HUES6 (cell line): ENCODE results near the gene MYO16.

Experiments
- H3K27ac ChIP-seq: 2 replicates; pipeline ENCODE4 v1.7.0; 2013; ENCODE audit warnings: low read depth, mild to moderate bottlenecking, low read length, inconsistent platforms
- H3K27me3 ChIP-seq: 2 replicates; pipeline ENCODE4 v1.6.1; 2013; ENCODE audit warnings: low read length; ENCODE audit not compliant: control insufficient read depth, insufficient read depth
- H3K36me3 ChIP-seq: 2 replicates; pipeline ENCODE4 v1.6.1; 2013; ENCODE audit warnings: low read length; ENCODE audit not compliant: control insufficient read depth, insufficient read depth
- H3K4me1 ChIP-seq: 2 replicates; pipeline ENCODE4 v1.6.1; 2013; ENCODE audit warnings: low read length; ENCODE audit not compliant: control insufficient read depth, insufficient read depth
- H3K4me3 ChIP-seq: 2 replicates; pipeline ENCODE4 v1.5.1; 2013; ENCODE audit warnings: low read depth, low read length
- H3K9ac ChIP-seq: one replicate; pipeline ENCODE4 v1.6.1; 2013; ENCODE audit warnings: mild to moderate bottlenecking, low read length
- H3K9me3 ChIP-seq: 2 replicates; pipeline ENCODE4 v1.6.1; 2013; ENCODE audit warnings: low read depth, low read length; ENCODE audit not compliant: control insufficient read depth, insufficient read depth

MYO16 gene

DNA sequence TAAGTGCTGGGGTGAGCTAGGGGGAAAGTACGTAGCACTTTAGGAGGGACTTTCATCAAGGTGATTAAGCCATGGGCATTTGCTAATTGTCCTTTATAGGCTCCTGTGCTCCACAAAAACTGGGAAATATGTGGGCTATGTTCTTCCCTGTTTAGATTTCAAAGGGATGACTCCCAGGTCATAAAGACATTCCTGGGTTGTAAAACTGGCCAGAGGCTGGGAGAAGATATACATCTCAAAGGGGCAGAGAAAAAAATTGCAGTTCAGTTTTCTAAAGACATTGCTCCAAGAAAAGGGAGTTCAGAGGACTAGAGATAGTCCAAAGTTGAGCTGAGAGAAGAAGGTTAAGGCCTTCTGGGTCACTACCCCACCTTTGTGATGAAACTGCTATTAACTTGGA lies 204.8 kb downstream of the MYO16 start:
- Histone ChIP-seq H3K36me3 (no peaks in the 10 kb centered on the region), H3K4me3 (no peak overlapping the region), H3K9ac (no peak overlapping the region), H3K27me3 (no peaks in the 10 kb centered on the region), H3K4me1 (no peaks in the 10 kb centered on the region), H3K9me3 (peaks cover 18% of the 10 kb centered on the region), H3K27ac (no peak overlapping the region)

DNA sequence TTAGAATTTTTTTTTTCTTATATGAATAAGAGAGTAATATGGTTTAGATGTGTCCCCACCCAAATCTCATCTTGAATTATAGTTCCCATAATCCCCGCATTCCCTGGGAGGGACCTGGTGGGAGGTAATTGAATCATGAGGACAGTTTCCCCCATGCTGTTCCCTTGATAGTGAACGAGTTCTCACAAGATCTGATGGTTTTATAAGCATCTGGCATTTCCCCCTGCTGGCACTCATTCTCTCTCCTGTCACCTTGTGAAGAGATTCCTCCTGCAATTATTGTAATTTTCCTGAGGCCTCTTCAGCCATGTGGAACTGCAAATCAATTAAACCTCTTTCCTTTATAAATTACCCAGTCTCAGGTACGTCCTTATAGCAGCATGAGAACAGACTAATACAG lies 205.7 kb downstream of the MYO16 start:
- peaks cover 14% of the 10 kb centered on the region for H3K9me3 ChIP-seq
- H3K9ac ChIP-seq: no peak overlapping the region
- H3K27me3 ChIP-seq: no peaks in the 10 kb centered on the region
- no peak overlapping the region for H3K4me3 ChIP-seq
- no peak overlapping the region for H3K27ac ChIP-seq
- no peaks in the 10 kb centered on the region for H3K36me3 ChIP-seq
- no peaks in the 10 kb centered on the region for H3K4me1 ChIP-seq

DNA sequence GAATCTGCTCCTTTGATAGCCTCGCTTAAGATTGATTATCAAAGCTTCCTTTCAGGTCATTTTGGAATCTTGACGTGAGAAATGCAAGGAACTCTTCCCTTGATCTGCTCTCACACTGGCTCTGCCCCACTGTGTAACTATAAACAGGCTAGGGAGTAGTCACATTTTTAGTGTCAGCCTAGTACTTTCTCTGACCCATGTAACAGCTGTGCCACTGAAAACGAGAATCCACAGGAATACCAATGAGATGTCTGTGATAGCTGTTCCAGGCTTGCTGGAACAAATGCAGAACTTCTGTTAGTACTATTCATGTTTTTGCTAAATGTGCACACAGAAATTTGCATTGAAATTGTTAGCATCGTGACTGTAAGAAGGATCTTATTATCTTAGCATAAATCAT lies 221.3 kb downstream of the MYO16 start:
- Histone ChIP-seq H3K36me3 (no peaks in the 10 kb centered on the region), H3K27me3 (no peaks in the 10 kb centered on the region), H3K4me1 (peaks cover 8% of the 10 kb centered on the region), H3K4me3 (no peak overlapping the region), H3K9me3 (no peaks in the 10 kb centered on the region), H3K27ac (no peak overlapping the region), H3K9ac (no peak overlapping the region)

DNA sequence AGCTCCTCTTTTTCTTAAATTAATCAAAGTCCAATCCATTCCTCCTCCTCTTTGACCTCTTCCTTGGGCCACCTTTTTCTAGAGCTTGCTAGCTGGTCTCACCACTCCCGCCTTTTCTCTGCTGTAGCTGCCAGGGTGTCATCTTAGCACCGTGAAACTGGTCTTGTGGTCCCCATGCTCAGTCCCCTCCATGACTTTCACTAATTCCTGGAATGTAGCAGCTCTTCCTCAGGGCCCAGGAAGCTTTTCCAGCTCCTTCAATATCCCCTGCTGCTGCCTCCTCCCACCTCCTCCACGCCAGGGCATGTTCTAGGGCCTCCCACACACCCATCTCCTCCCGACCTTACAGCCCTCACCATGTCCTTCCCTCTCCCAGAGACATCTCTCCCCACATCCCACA lies 222.2 kb downstream of the MYO16 start:
- Histone ChIP-seq H3K4me3 (no peak overlapping the region), H3K9me3 (no peaks in the 10 kb centered on the region), H3K9ac (no peak overlapping the region), H3K36me3 (no peaks in the 10 kb centered on the region), H3K27ac (no peak overlapping the region), H3K4me1 (peaks cover 17% of the 10 kb centered on the region), H3K27me3 (no peaks in the 10 kb centered on the region)

DNA sequence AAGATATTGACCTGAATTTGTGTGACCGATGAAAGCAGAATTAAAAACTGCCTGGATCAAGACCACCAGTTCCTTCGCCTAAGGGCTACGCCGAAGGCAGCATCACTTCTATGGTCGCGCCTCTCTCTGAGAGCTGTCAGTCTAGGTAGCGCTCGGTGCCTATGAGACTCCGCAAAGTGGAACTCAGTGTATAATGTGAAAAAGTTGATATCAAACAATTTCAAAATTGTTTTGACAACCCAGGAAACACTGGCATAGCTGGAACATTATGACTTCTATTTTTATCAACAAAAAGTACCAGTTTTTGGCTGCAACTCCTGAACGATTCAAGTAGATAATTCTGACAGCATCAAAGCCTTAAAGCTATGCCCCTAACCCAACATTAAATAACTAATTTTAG lies 223.6 kb downstream of the MYO16 start:
- Histone ChIP-seq H3K27me3 (no peaks in the 10 kb centered on the region), H3K27ac (no peak overlapping the region), H3K9ac (no peak overlapping the region), H3K4me1 (peaks cover 17% of the 10 kb centered on the region), H3K4me3 (no peak overlapping the region), H3K9me3 (no peaks in the 10 kb centered on the region), H3K36me3 (no peaks in the 10 kb centered on the region)

DNA sequence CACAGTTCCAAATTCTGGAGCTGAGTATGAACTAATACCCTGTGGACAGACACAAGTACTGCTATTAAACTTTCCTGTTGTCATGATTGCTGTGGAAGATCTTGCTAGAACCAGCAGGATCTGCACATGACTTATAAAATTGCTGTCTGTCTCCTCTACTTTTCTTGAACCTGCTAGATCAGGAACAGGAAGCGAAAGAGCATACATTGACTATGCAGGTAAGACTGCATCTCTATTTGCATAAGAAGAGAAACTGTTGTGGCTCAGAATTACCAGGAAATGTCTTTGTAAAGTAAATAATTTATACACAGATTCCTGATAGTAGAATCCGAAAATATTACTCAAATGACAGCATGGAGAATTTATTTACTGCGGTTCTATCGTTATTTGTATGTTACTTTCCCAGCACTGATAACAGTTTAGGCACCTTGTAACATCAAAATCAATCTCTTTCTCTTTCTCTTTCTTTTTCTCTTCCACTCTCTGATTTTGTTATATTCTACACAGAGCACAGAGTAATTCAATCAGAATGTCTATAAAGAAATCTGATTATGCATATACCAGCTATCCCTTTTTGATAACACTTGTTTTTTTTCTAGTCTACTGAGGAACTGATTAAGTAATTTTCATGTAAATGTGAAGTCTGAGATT lies 226.5 kb downstream of the MYO16 start:
- Histone ChIP-seq H3K9me3 (no peaks in the 10 kb centered on the region), H3K9ac (no peak overlapping the region), H3K36me3 (no peaks in the 10 kb centered on the region), H3K27ac (peak overlapping the region; percentile 40; the same call in 1 of the 2 replicates), H3K27me3 (no peaks in the 10 kb centered on the region), H3K4me3 (no peak overlapping the region), H3K4me1 (peaks cover 17% of the 10 kb centered on the region)

DNA sequence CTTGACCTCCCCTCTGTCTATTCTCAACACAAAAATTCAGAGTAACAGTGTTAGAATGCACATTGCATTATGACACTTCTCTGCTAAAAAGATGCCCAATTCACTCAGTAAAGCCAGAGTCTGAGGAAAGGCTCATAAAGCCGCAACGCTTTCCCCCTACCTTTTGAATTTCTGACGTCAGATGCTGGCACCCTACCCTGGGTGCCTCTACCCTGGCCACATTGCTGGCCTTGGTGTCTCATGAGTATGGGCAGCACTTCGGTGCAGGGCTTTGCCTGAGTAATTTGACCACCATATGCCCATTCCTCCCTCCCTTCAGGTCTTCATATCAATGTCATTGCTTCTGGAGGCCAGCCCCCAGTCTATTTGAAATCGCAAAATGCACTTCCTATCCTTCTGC lies 229.3 kb downstream of the MYO16 start:
- H3K9ac ChIP-seq: no peak overlapping the region
- H3K4me1 ChIP-seq: peaks cover 17% of the 10 kb centered on the region
- no peaks in the 10 kb centered on the region for H3K27me3 ChIP-seq
- H3K9me3 ChIP-seq: no peaks in the 10 kb centered on the region
- no peaks in the 10 kb centered on the region for H3K36me3 ChIP-seq
- no peak overlapping the region for H3K27ac ChIP-seq
- H3K4me3 ChIP-seq: no peak overlapping the region

DNA sequence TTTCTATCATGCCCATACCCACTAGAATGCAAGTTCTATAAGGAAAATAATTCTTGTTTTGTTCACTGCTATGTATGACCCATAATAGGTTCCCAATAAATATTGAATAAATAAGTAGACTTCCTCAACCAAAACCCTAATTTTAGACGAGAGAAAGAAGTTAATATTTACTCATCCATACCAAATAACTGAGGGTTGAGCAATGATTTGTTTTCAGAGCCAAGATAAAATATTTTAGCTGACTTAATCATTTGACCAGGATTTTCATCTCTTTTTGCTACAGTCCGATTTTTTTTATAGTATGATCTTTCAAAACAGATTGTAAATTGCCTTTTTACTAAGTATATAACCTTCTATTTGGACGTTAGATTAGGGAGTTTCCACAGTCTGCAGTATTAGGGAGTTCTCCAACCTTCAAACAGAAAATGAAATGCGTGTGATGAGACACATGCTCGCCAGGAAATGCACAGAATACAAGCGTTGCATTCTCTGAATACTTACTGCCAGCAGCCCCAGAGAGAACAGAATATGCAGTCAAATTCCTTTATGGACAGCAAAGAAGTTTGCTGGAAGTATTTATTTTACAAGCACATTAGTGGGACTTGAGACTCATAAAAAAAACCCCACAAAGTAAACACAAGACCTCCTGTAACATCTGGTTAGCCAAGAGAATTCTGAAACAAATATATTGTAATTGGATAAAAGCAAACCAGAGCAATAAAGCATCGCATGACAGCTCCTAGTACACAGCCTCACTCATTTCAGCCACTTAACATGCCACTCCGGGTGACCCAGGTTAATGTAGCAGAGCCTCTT lies 230.0 kb downstream of the MYO16 start:
- Histone ChIP-seq H3K4me1 (peaks cover 17% of the 10 kb centered on the region), H3K4me3 (no peak overlapping the region), H3K9me3 (no peaks in the 10 kb centered on the region), H3K27me3 (no peaks in the 10 kb centered on the region), H3K36me3 (no peaks in the 10 kb centered on the region), H3K27ac (no peak overlapping the region), H3K9ac (no peak overlapping the region)

DNA sequence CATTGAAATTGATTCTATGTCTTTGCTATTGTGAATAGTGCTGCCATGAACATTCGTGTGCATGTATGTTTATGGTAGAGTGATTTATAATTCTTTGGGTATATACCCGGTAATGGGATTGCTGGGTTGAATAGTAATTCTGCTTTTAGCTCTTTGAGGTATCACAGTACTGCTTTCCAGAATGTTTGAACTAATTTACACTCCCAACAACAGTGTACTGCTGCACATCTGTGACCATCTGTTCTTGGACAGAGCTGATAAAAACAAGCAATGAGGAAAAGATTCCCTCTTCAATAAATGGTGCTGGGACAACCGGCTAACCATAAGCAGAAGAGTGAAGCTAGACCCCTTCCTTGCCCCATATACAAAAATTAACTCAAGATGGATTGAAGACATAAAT lies 231.0 kb downstream of the MYO16 start:
- Histone ChIP-seq H3K27ac (no peak overlapping the region), H3K4me1 (peaks cover 11% of the 10 kb centered on the region), H3K4me3 (no peak overlapping the region), H3K36me3 (no peaks in the 10 kb centered on the region), H3K9ac (no peak overlapping the region), H3K9me3 (no peaks in the 10 kb centered on the region), H3K27me3 (no peaks in the 10 kb centered on the region)

DNA sequence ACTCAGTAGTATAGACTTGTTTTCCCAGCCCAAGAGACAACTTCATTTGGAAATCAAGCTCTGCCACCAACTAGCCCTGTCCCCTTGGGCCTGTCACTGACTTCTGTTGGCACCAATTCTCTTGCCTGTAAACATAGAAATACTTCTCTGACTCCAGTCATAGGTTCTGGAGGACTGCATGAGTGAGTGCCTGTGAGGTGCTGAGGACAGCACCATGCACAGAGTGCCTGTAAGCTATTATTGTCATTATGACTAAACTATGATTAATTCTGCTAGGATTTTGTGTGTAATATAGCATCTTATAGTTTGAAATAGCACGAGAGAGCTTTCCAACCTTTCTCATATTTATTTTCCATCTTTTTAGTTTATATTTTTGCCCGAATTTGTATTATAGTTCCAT lies 247.9 kb downstream of the MYO16 start:
- Histone ChIP-seq H3K4me3 (no peak overlapping the region), H3K27ac (no peak overlapping the region), H3K36me3 (no peaks in the 10 kb centered on the region), H3K9me3 (peaks cover 10% of the 10 kb centered on the region; the same call in 1 of the 2 replicates), H3K27me3 (no peaks in the 10 kb centered on the region), H3K9ac (no peak overlapping the region), H3K4me1 (no peaks in the 10 kb centered on the region)

DNA sequence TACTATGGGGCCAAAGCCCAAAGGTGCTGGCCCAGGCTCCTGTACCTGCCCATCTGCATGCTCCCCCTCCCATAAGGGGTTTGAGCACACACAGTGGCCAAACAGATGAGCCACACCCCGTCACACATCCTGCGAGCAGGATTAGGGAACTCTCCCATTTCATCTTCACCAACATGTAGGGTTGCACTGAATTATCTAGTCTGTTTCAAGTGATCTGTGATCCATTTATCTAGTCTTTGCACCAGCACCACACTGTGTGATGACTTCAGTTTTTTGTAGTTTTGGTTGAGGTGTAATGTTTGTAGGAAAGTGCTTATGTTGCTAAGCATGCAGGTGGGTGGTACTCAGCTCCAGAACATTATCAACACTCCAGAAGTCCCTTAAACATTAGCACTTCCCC lies 249.3 kb downstream of the MYO16 start:
- no peaks in the 10 kb centered on the region for H3K4me1 ChIP-seq
- no peak overlapping the region for H3K9ac ChIP-seq
- H3K27me3 ChIP-seq: no peaks in the 10 kb centered on the region
- H3K9me3 ChIP-seq: peaks cover 10% of the 10 kb centered on the region; the same call in 1 of the 2 replicates
- no peaks in the 10 kb centered on the region for H3K36me3 ChIP-seq
- H3K4me3 ChIP-seq: no peak overlapping the region
- H3K27ac ChIP-seq: no peak overlapping the region
